Type B pancreatic cell (in vitro differentiated cells): ENCODE data around the gene ARHGEF7. TPM values are rescaled to one million over a fixed set of nuclear protein-coding genes. Genes with fewer than 3 reads are reported as not detected.

Experiments
- DNase-seq: peaks from one replicate; pipeline ENCODE4 v3.0.0; 2021; ENCODE audit warnings: mixed read lengths; ENCODE audit not compliant: unreplicated experiment; ENCODE audit errors: extremely low spot score
- H3K27ac Mint-ChIP-seq: 2 replicates; pipeline ENCODE4 v1.8.0; 2021; ENCODE audit warnings: mild to moderate bottlenecking, mixed read lengths
- H3K27me3 Mint-ChIP-seq: 2 replicates; pipeline ENCODE4 v1.8.0; 2021; ENCODE audit warnings: mixed read lengths
- H3K36me3 Mint-ChIP-seq: 2 replicates; pipeline ENCODE4 v1.8.0; 2021; ENCODE audit warnings: mixed read lengths
- H3K4me1 Mint-ChIP-seq: one replicate; pipeline ENCODE4 v1.8.0; 2021; ENCODE audit warnings: mixed read lengths; ENCODE audit not compliant: unreplicated experiment
- H3K4me3 Mint-ChIP-seq: 2 replicates; pipeline ENCODE4 v1.8.0; 2021; ENCODE audit warnings: mild to moderate bottlenecking, mixed read lengths
- H3K9me3 Mint-ChIP-seq: 2 replicates; pipeline ENCODE4 v1.8.0; 2021; ENCODE audit warnings: mixed read lengths
- CTCF ChIP-seq: fragments of 200-600 bp; sonication (generic); conservative IDR thresholded peaks from 2 replicates; pipeline ENCODE4 v1.5.0; 2021; ENCODE audit warnings: antibody characterized with exemption, mild to moderate bottlenecking
- total RNA-seq: library from RNA; stranded (reverse); gene quantifications from 2 replicates; pipeline ENCODE4 v1.2.1, GENCODE V29; 2021; ENCODE audit warnings: low replicate concordance

The ARHGEF7 gene
- total RNA-seq, 1 donor from 2014 or later, result 103 TPM

GRCh38 chr13:111239764-111240670 is 124.9 kb downstream of the ARHGEF7 start:
- H3K36me3 Mint-ChIP-seq, result peaks cover 42% of the 10 kb centered on the region
- H3K4me3 Mint-ChIP-seq, result no peak overlapping the region
- H3K4me1 Mint-ChIP-seq, result peaks cover 7% of the 10 kb centered on the region
- no peak overlapping the region for H3K27ac Mint-ChIP-seq
- no peaks in the 10 kb centered on the region for H3K27me3 Mint-ChIP-seq
- no peak for TF ChIP-seq CTCF
- no peak for DNase-seq
- no peaks in the 10 kb centered on the region for H3K9me3 Mint-ChIP-seq

DNA sequence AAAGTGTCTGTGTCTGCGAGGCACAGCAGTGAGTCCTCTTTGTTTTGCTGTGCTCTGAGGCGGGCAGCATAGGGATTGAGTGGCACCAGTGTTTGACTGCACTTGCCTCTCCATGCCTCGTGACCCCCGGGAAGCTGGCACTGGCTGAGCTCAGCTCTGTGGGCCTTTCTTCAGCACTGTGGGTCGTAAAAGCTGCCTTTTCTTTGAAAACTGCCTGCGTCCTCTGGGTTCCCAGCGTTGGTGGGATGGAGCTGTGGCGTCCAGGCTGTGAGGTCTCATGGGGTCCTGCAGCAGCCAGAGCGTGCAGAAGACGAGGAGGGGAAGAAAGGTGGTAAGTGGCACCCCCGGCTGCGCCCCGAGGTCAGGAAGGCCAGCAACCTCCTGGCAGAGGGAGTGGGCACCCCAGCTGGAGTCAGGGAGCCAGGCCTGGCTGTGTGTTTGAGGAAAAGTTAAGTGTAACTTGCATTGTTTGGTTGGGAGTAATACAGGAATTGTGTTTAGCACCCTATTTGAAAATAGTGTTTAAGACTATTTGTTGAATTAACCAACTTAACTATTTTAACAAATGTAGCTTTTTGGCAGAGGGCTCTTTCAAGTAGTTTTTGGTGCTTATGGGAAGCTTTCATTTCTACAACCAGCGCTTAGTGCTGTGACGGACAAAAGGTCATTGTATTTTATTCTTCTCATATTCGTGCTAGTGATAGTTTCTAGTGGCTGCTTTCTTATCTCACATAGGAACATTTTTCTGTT is 126.1 kb downstream of the ARHGEF7 start:
- no peak for TF ChIP-seq CTCF
- no peak overlapping the region for H3K4me3 Mint-ChIP-seq
- DNase-seq, result no peak
- no peaks in the 10 kb centered on the region for H3K9me3 Mint-ChIP-seq
- H3K36me3 Mint-ChIP-seq, result peaks cover 38% of the 10 kb centered on the region
- no peaks in the 10 kb centered on the region for H3K27me3 Mint-ChIP-seq
- peaks cover 7% of the 10 kb centered on the region for H3K4me1 Mint-ChIP-seq
- H3K27ac Mint-ChIP-seq, result no peak overlapping the region

DNA sequence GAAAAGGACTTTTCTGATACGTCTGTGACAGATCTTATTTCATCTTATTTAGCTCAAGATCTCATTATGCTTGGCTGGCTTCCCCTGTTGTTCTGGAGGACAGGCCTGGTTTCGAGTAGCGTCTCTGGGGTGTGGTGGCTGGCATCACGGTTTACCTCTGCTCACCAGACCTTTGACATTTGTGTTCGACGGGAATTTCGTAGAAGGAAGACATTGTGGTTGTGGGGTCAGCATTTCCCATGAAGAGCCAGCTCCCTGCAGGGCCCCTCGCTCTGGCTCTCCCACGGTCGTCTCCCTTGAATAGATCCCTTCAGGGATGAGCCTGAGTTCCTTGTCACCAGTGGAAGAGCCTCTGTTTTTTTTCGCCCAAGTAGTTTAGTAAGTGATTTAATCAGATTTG is 126.8 kb downstream of the ARHGEF7 start:
- no peak for TF ChIP-seq CTCF
- Mint-ChIP-seq H3K9me3 (no peaks in the 10 kb centered on the region), H3K36me3 (peaks cover 43% of the 10 kb centered on the region), H3K27ac (no peak overlapping the region), H3K4me3 (no peak overlapping the region), H3K4me1 (peaks cover 7% of the 10 kb centered on the region), H3K27me3 (no peaks in the 10 kb centered on the region)
- no peak for DNase-seq

- Mint-ChIP-seq H3K27ac (no peak overlapping the region), H3K36me3 (peaks cover 47% of the 10 kb centered on the region), H3K4me1 (peaks cover 9% of the 10 kb centered on the region), H3K9me3 (no peaks in the 10 kb centered on the region), H3K4me3 (no peak overlapping the region), H3K27me3 (no peaks in the 10 kb centered on the region)
- TF ChIP-seq CTCF, result no peak
- DNase-seq, result no peak
These were observed 127.5 kb downstream of the ARHGEF7 start for GRCh38 chr13:111242585-111242984.

- no peak for DNase-seq
- Mint-ChIP-seq H3K27me3 (no peaks in the 10 kb centered on the region), H3K4me1 (peaks cover 23% of the 10 kb centered on the region), H3K9me3 (no peaks in the 10 kb centered on the region), H3K36me3 (peaks cover 49% of the 10 kb centered on the region), H3K27ac (no peak overlapping the region), H3K4me3 (no peak overlapping the region)
- no peak for TF ChIP-seq CTCF
These were observed 128.9 kb downstream of the ARHGEF7 start for GRCh38 chr13:111243981-111244380.
